Skeletal muscle cell (primary cell): ENCODE measurements around the gene OSTF1.

Experiments used
- DNase-seq: peaks from one replicate; pipeline ENCODE4 v3.0.0-alpha.2; 2010; ENCODE audit warnings: low read depth
- H3K4me3 ChIP-seq: 2 replicates; pipeline ENCODE4 v1.5.1; 2011; ENCODE audit warnings: low read depth, mild to moderate bottlenecking, control low read depth, low read length, moderate library complexity

OSTF1 gene

GRCh38 chr9:75111019-75111622 lies 22.8 kb downstream of the OSTF1 start:
- no peak overlapping the region for H3K4me3 ChIP-seq

GRCh38 chr9:75112789-75113188 lies 24.5 kb downstream of the OSTF1 start:
- DNase-seq: no peak
- H3K4me3 ChIP-seq: no peak overlapping the region

More at GRCh38 chr9:75111019-75111622, 22.8 kb downstream of the OSTF1 start:
- no peak for DNase-seq

- DNase-seq: no peak
- H3K4me3 ChIP-seq: no peak overlapping the region
These were observed 28.0 kb downstream of the OSTF1 start for GRCh38 chr9:75116306-75116705.

GRCh38 chr9:75117564-75117963 lies 29.2 kb downstream of the OSTF1 start:
- no peak overlapping the region for H3K4me3 ChIP-seq
- no peak for DNase-seq

GRCh38 chr9:75120686-75121085 lies 32.4 kb downstream of the OSTF1 start:
- no peak for DNase-seq
- H3K4me3 ChIP-seq: no peak overlapping the region

- H3K4me3 ChIP-seq: no peak overlapping the region
- DNase-seq: no peak
These were observed 33.7 kb downstream of the OSTF1 start for GRCh38 chr9:75121914-75122558.

- H3K4me3 ChIP-seq: no peak overlapping the region
- no peak for DNase-seq
These were observed 35.4 kb downstream of the OSTF1 start for GRCh38 chr9:75123696-75124095.

GRCh38 chr9:75128535-75128934 lies 40.2 kb downstream of the OSTF1 start:
- H3K4me3 ChIP-seq: no peak overlapping the region
- DNase-seq: no peak

GRCh38 chr9:75130172-75130571 lies 41.9 kb downstream of the OSTF1 start:
- no peak overlapping the region for H3K4me3 ChIP-seq

GRCh38 chr9:75130621-75131230 lies 42.4 kb downstream of the OSTF1 start:
- no peak for DNase-seq

More at GRCh38 chr9:75130172-75130571, 41.9 kb downstream of the OSTF1 start:
- no peak for DNase-seq

GRCh38 chr9:75131700-75132099 lies 43.4 kb downstream of the OSTF1 start:
- DNase-seq: no peak
- no peak overlapping the region for H3K4me3 ChIP-seq

More at GRCh38 chr9:75130621-75131230, 42.4 kb downstream of the OSTF1 start:
- no peak overlapping the region for H3K4me3 ChIP-seq

GRCh38 chr9:75132244-75132643 lies 43.9 kb downstream of the OSTF1 start:
- no peak overlapping the region for H3K4me3 ChIP-seq
- DNase-seq: no peak

- no peak overlapping the region for H3K4me3 ChIP-seq
- no peak for DNase-seq
These were observed 45.1 kb downstream of the OSTF1 start for GRCh38 chr9:75133396-75133795.

GRCh38 chr9:75134495-75134894 lies 46.2 kb downstream of the OSTF1 start:
- no peak for DNase-seq
- H3K4me3 ChIP-seq: no peak overlapping the region

GRCh38 chr9:75138260-75139040 lies 50.1 kb downstream of the OSTF1 start:
- no peak overlapping the region for H3K4me3 ChIP-seq
- DNase-seq: no peak

GRCh38 chr9:75139201-75139600 lies 50.9 kb downstream of the OSTF1 start:
- no peak for DNase-seq
- H3K4me3 ChIP-seq: no peak overlapping the region

GRCh38 chr9:75140261-75140660 lies 51.9 kb downstream of the OSTF1 start:
- DNase-seq: no peak
- H3K4me3 ChIP-seq: no peak overlapping the region

GRCh38 chr9:75142202-75142601 lies 53.9 kb downstream of the OSTF1 start:
- DNase-seq: no peak
- no peak overlapping the region for H3K4me3 ChIP-seq

- DNase-seq: peak; percentile 25
- no peak overlapping the region for H3K4me3 ChIP-seq
These were observed 57.9 kb downstream of the OSTF1 start for GRCh38 chr9:75146229-75146628.

GRCh38 chr9:75147638-75148037 lies 59.3 kb downstream of the OSTF1 start:
- H3K4me3 ChIP-seq: no peak overlapping the region
- peak; percentile 1 for DNase-seq
